ENCODE data around the gene ANTXR2.
"Not testable (repeated sequence)": the region's sequence is repeated elsewhere in the genome, so short reads cannot be mapped to it uniquely, and the experiment has no call there.

Gene ANTXR2

DNA sequence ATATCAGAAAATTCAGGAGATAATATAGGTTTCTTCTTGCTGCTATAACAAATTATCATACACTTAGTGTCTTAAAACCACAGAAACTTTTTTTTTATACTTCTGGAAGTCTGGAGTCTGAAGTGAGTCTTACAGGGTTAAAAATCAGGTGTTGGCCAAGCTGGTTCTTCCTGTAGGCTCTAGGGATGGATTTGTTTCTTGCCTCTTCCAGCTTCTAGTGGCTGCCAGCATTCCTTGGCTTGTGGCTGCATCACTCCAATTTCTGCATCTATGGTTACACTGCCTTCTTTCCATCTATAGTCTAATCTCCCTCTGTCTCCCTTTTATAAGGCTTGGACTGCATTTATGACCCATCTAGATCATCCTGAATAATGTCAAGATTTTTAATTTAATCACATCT, 68.7 kb downstream of the ANTXR2 start:
- Histone ChIP-seq H3K36me3 (ENCODE audit: control insufficient read depth, insufficient read depth, low read length) (peaks cover 4% of the 10 kb centered on the region), H3K27ac (ENCODE audit: insufficient read depth, low read length, poor library complexity, severe bottlenecking) (no peak overlapping the region), H3K4me3 (ENCODE audit: insufficient read depth, low read depth, low read length, poor library complexity, severe bottlenecking) (no peak overlapping the region), H3K4me1 (ENCODE audit: control insufficient read depth, insufficient read depth, low read length, poor library complexity, severe bottlenecking) (peaks cover 14% of the 10 kb centered on the region), H3K27me3 (replicated peaks; ENCODE audit: control insufficient read depth, insufficient read depth, low read length, poor library complexity, severe bottlenecking) (no peaks in the 10 kb centered on the region), H3K9me3 (ENCODE audit: control insufficient read depth, low read length) (no peaks in the 10 kb centered on the region)
- DNase-seq: no peak

DNA sequence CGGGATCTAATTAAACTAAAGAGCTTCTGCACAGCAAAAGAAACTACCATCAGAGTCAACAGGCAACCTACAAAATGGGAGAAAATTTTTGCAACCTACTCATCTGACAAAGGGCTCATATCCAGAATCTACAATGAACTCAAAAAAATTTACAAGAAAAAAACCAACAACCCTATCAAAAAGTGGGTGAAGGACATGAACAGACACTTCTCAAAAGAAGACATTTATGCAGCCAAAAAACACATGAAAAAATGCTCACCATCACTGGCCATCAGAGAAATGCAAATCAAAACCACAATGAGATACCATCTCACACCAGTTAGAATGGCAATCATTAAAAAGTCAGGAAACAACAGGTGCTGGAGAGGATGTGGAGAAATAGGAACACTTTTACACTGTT, 70.5 kb downstream of the ANTXR2 start:
- not testable (repeated sequence) for H3K27me3 ChIP-seq (replicated peaks; ENCODE audit: control insufficient read depth, insufficient read depth, low read length, poor library complexity, severe bottlenecking); DNase-seq; H3K4me3 ChIP-seq (ENCODE audit: insufficient read depth, low read depth, low read length, poor library complexity, severe bottlenecking); H3K27ac ChIP-seq (ENCODE audit: insufficient read depth, low read length, poor library complexity, severe bottlenecking); H3K9me3 ChIP-seq (ENCODE audit: control insufficient read depth, low read length); H3K36me3 ChIP-seq (ENCODE audit: control insufficient read depth, insufficient read depth, low read length)
- peaks cover 13% of the 10 kb centered on the region for H3K4me1 ChIP-seq (ENCODE audit: control insufficient read depth, insufficient read depth, low read length, poor library complexity, severe bottlenecking)

DNA sequence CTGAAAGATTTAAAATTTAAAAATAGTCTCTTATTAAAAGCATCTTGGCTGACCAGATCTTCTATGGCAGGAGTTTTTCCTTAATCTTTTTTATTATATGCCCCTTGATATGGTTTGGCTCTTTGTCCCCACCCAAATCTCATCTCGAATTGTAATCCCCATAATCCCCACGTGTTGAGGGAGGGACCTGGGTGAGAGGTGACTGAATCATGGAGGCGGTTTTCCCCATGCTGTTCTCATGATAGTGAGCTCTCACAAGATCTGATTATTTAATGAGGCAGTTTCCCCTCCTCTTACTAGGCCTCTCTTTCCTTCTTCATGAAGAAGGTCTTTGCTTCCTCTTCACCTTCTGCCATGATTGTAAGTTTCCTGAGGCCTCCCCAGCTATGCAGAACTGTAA, 74.0 kb downstream of the ANTXR2 start:
- not testable (repeated sequence) for H3K27me3 ChIP-seq (replicated peaks; ENCODE audit: control insufficient read depth, insufficient read depth, low read length, poor library complexity, severe bottlenecking); H3K27ac ChIP-seq (ENCODE audit: insufficient read depth, low read length, poor library complexity, severe bottlenecking); H3K36me3 ChIP-seq (ENCODE audit: control insufficient read depth, insufficient read depth, low read length); H3K9me3 ChIP-seq (ENCODE audit: control insufficient read depth, low read length); H3K4me3 ChIP-seq (ENCODE audit: insufficient read depth, low read depth, low read length, poor library complexity, severe bottlenecking); H3K4me1 ChIP-seq (ENCODE audit: control insufficient read depth, insufficient read depth, low read length, poor library complexity, severe bottlenecking); DNase-seq

DNA sequence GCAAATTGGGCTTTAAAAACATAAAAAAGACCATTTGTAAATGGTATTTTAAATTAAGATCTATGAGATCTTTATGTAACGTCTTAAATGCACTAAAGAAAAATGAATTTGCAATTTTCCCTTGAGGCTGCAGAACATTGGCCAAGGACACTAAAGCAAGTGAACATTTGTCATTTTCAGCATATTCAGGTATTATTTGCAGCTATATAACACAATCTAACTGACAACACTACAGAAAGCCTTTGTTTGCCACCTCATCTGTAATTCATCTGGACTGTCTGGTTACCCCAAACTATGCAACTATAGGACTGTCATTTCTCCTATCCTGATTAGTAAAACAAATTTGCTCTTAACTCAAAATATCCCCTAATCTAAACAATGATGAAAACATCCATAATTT, 74.8 kb downstream of the ANTXR2 start:
- no peak overlapping the region for H3K4me3 ChIP-seq (ENCODE audit: insufficient read depth, low read depth, low read length, poor library complexity, severe bottlenecking)
- peaks cover 3% of the 10 kb centered on the region for H3K4me1 ChIP-seq (ENCODE audit: control insufficient read depth, insufficient read depth, low read length, poor library complexity, severe bottlenecking)
- H3K27me3 ChIP-seq (replicated peaks; ENCODE audit: control insufficient read depth, insufficient read depth, low read length, poor library complexity, severe bottlenecking): no peaks in the 10 kb centered on the region
- H3K9me3 ChIP-seq (ENCODE audit: control insufficient read depth, low read length): no peaks in the 10 kb centered on the region
- no peak for DNase-seq
- H3K36me3 ChIP-seq (ENCODE audit: control insufficient read depth, insufficient read depth, low read length): no peaks in the 10 kb centered on the region
- H3K27ac ChIP-seq (ENCODE audit: insufficient read depth, low read length, poor library complexity, severe bottlenecking): no peak overlapping the region

DNA sequence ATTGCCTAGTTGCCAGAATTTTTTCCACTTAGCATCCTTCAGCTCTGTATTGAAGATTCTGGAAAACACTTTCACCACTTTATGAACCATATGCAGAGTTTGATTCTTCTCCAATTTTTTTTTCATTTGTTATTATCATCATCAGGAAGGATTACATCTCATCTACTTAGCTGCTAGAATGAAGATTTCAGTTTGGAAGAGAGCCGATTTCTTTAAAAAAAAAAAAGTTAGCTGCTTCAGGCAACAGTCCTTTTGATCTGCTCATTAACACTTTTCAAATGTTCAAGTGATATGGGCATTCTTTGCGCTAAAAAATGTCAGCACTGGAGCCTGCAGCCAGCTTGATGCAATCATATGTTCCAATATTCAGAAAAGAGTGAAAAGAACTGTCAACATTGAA, 76.2 kb downstream of the ANTXR2 start:
- Histone ChIP-seq H3K4me3 (ENCODE audit: insufficient read depth, low read depth, low read length, poor library complexity, severe bottlenecking) (no peak overlapping the region), H3K27ac (ENCODE audit: insufficient read depth, low read length, poor library complexity, severe bottlenecking) (no peak overlapping the region), H3K36me3 (ENCODE audit: control insufficient read depth, insufficient read depth, low read length) (no peaks in the 10 kb centered on the region), H3K27me3 (replicated peaks; ENCODE audit: control insufficient read depth, insufficient read depth, low read length, poor library complexity, severe bottlenecking) (no peaks in the 10 kb centered on the region), H3K4me1 (ENCODE audit: control insufficient read depth, insufficient read depth, low read length, poor library complexity, severe bottlenecking) (peaks cover 3% of the 10 kb centered on the region), H3K9me3 (ENCODE audit: control insufficient read depth, low read length) (no peaks in the 10 kb centered on the region)
- DNase-seq: no peak

DNA sequence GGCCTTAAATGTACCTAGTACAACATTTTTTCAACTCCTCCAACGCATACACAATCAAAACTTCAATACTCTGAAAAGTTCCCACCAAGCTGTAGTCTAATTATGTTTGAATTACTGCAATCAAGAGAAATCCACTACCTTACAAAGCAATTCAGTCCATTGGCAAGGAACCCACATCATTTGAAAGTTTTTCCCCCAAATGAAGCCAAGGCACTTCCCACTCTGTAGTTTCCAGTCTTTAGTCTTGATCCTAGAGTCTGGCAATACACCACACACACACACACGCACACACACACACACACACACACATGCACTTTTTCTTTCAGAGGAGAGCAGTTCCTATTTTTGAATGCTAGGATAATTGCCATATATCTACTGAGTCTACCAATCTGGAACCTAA, 79.6 kb downstream of the ANTXR2 start:
- DNase-seq: no peak
- H3K27me3 ChIP-seq (replicated peaks; ENCODE audit: control insufficient read depth, insufficient read depth, low read length, poor library complexity, severe bottlenecking): no peaks in the 10 kb centered on the region
- H3K4me3 ChIP-seq (ENCODE audit: insufficient read depth, low read depth, low read length, poor library complexity, severe bottlenecking): no peak overlapping the region
- H3K9me3 ChIP-seq (ENCODE audit: control insufficient read depth, low read length): no peaks in the 10 kb centered on the region
- H3K36me3 ChIP-seq (ENCODE audit: control insufficient read depth, insufficient read depth, low read length): no peaks in the 10 kb centered on the region
- H3K27ac ChIP-seq (ENCODE audit: insufficient read depth, low read length, poor library complexity, severe bottlenecking): no peak overlapping the region
- peaks cover 3% of the 10 kb centered on the region for H3K4me1 ChIP-seq (ENCODE audit: control insufficient read depth, insufficient read depth, low read length, poor library complexity, severe bottlenecking)

DNA sequence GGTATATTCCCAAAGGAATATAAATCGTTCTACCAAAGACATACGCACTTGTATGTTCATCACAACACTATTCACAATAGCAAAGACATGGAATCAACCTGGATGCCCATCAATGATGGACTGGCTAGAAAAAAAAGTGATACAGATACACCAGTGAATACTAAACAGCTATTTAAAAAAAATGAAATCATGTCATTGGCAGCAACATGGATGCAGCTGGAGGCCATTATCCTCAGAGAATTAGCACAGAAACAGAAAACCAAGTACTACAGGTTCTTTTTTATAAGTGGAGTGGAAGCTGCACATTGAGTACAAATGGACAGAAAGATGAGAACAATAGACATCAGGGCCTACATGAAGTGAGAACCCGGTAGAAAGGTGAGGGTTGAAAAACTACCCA, 81.4 kb downstream of the ANTXR2 start:
- no peak overlapping the region for H3K4me3 ChIP-seq (ENCODE audit: insufficient read depth, low read depth, low read length, poor library complexity, severe bottlenecking)
- no peak for DNase-seq
- H3K9me3 ChIP-seq (ENCODE audit: control insufficient read depth, low read length): no peaks in the 10 kb centered on the region
- no peaks in the 10 kb centered on the region for H3K36me3 ChIP-seq (ENCODE audit: control insufficient read depth, insufficient read depth, low read length)
- no peaks in the 10 kb centered on the region for H3K4me1 ChIP-seq (ENCODE audit: control insufficient read depth, insufficient read depth, low read length, poor library complexity, severe bottlenecking)
- H3K27ac ChIP-seq (ENCODE audit: insufficient read depth, low read length, poor library complexity, severe bottlenecking): no peak overlapping the region
- H3K27me3 ChIP-seq (replicated peaks; ENCODE audit: control insufficient read depth, insufficient read depth, low read length, poor library complexity, severe bottlenecking): no peaks in the 10 kb centered on the region

DNA sequence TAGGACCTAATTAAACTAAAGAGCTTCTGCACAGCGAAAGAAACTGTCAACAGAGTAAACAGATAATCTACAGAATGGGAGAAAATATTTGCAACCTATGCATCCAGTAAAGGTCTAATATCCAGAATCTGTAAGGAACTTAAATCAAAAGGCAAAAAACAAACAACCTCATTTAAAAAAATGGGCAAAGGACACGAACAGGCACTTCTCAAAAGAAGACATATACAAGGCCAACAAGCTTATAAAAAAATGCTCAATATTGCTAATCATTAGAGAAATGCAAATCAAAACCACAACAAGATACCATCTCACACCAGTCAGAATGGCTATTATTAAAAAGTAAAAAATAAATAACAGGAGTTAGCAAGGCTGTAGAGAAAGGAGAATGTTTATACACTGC, 81.9 kb downstream of the ANTXR2 start:
- H3K4me3 ChIP-seq (ENCODE audit: insufficient read depth, low read depth, low read length, poor library complexity, severe bottlenecking); H3K27ac ChIP-seq (ENCODE audit: insufficient read depth, low read length, poor library complexity, severe bottlenecking); H3K36me3 ChIP-seq (ENCODE audit: control insufficient read depth, insufficient read depth, low read length); DNase-seq; H3K4me1 ChIP-seq (ENCODE audit: control insufficient read depth, insufficient read depth, low read length, poor library complexity, severe bottlenecking); H3K9me3 ChIP-seq (ENCODE audit: control insufficient read depth, low read length); H3K27me3 ChIP-seq (replicated peaks; ENCODE audit: control insufficient read depth, insufficient read depth, low read length, poor library complexity, severe bottlenecking): not testable (repeated sequence)

DNA sequence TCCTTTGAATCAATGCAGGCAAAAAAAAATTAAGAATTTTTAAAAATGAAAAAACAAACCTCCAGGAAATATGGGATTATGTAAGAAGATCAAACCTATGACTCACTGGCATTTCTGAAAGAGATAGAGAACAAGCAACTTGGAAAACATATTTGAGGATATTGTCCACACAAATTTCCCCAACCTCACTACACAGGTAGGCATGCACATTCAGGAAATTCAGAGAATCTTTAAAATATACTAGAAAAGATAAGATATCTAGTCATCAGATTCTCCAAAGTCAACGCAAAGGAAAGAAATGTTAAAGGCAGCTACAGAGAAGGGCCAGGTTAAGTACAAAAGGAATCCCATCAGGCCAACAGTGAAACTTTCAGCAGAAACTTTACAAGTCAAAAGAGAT, 85.6 kb downstream of the ANTXR2 start:
- Histone ChIP-seq H3K27ac (ENCODE audit: insufficient read depth, low read length, poor library complexity, severe bottlenecking) (no peak overlapping the region), H3K4me3 (ENCODE audit: insufficient read depth, low read depth, low read length, poor library complexity, severe bottlenecking) (no peak overlapping the region), H3K9me3 (ENCODE audit: control insufficient read depth, low read length) (no peaks in the 10 kb centered on the region), H3K27me3 (replicated peaks; ENCODE audit: control insufficient read depth, insufficient read depth, low read length, poor library complexity, severe bottlenecking) (no peaks in the 10 kb centered on the region), H3K4me1 (ENCODE audit: control insufficient read depth, insufficient read depth, low read length, poor library complexity, severe bottlenecking) (no peaks in the 10 kb centered on the region), H3K36me3 (ENCODE audit: control insufficient read depth, insufficient read depth, low read length) (peaks cover 11% of the 10 kb centered on the region)
- no peak for DNase-seq

DNA sequence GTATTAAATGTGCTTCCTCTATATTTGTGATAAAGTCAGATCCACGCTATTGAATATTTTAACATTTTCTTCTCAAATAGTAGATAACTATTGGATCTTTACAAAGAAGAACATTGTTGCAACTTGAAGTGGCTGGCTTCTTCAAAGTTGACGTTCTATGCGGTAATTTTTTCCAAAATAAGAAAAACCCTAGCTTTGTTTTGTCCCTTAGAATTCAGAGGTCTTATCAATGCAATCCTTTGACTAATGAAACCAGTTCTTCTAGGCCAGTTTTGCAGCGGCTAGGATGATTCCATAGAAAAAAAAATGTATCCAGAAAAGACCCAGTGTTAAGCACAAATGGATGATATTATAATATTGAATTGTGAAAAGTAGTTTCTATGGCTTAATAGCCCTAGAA, 89.6 kb downstream of the ANTXR2 start:
- Histone ChIP-seq H3K4me3 (ENCODE audit: insufficient read depth, low read depth, low read length, poor library complexity, severe bottlenecking) (no peak overlapping the region), H3K27ac (ENCODE audit: insufficient read depth, low read length, poor library complexity, severe bottlenecking) (no peak overlapping the region), H3K36me3 (ENCODE audit: control insufficient read depth, insufficient read depth, low read length) (peaks cover 12% of the 10 kb centered on the region), H3K27me3 (replicated peaks; ENCODE audit: control insufficient read depth, insufficient read depth, low read length, poor library complexity, severe bottlenecking) (no peaks in the 10 kb centered on the region), H3K4me1 (ENCODE audit: control insufficient read depth, insufficient read depth, low read length, poor library complexity, severe bottlenecking) (no peaks in the 10 kb centered on the region), H3K9me3 (ENCODE audit: control insufficient read depth, low read length) (no peaks in the 10 kb centered on the region)
- DNase-seq: no peak

All from effector memory CD4-positive, alpha-beta T cell (primary cell).